ENCODE measurements around the gene ROR2. TPM values are rescaled to one million over a fixed set of nuclear protein-coding genes. Genes with fewer than 3 reads are reported as not detected.
"Not testable (repeated sequence)": the region's sequence is repeated elsewhere in the genome, so short reads cannot be mapped to it uniquely, and the experiment has no call there.

Gene ROR2
- total RNA-seq, 1 donor: 13.8 TPM

GRCh38 chr9:91639054-91639453 lies 311.0 kb downstream of the ROR2 start:
- Histone ChIP-seq H3K27me3 (ENCODE audit: insufficient read depth, low read length) (no peaks in the 10 kb centered on the region), H2AFZ (ENCODE audit: low read length) (no peak overlapping the region), H4K20me1 (ENCODE audit: insufficient read depth, low read length) (no peaks in the 10 kb centered on the region), H3K79me2 (ENCODE audit: insufficient read depth, low read length) (no peaks in the 10 kb centered on the region), H3K4me3 (ENCODE audit: insufficient read depth, low read length) (no peak overlapping the region), H3K4me1 (ENCODE audit: insufficient read depth, low read length) (no peaks in the 10 kb centered on the region), H3K36me3 (ENCODE audit: insufficient read depth, low read length) (no peaks in the 10 kb centered on the region), H3K9me3 (ENCODE audit: low read depth, low read length) (peaks cover 2% of the 10 kb centered on the region), H3K4me2 (ENCODE audit: insufficient read depth, low read length) (no peak overlapping the region), H3K27ac (ENCODE audit: low read depth, low read length) (no peak overlapping the region)
- DNase-seq (ENCODE audit: insufficient read length, low spot score, missing footprints): no peak
- TF ChIP-seq CTCF (IDR thresholded peaks at IDR 0.05; ENCODE audit: extremely low read depth, low read depth, low read length): no peak

GRCh38 chr9:91634832-91635231 lies 315.2 kb downstream of the ROR2 start:
- not testable (repeated sequence) for H3K79me2 ChIP-seq (ENCODE audit: insufficient read depth, low read length); H3K4me1 ChIP-seq (ENCODE audit: insufficient read depth, low read length); H3K4me2 ChIP-seq (ENCODE audit: insufficient read depth, low read length); H3K4me3 ChIP-seq (ENCODE audit: insufficient read depth, low read length); H3K27ac ChIP-seq (ENCODE audit: low read depth, low read length); H2AFZ ChIP-seq (ENCODE audit: low read length); DNase-seq (ENCODE audit: insufficient read length, low spot score, missing footprints); H3K27me3 ChIP-seq (ENCODE audit: insufficient read depth, low read length); H4K20me1 ChIP-seq (ENCODE audit: insufficient read depth, low read length); H3K36me3 ChIP-seq (ENCODE audit: insufficient read depth, low read length); H3K9me3 ChIP-seq (ENCODE audit: low read depth, low read length)

DNA sequence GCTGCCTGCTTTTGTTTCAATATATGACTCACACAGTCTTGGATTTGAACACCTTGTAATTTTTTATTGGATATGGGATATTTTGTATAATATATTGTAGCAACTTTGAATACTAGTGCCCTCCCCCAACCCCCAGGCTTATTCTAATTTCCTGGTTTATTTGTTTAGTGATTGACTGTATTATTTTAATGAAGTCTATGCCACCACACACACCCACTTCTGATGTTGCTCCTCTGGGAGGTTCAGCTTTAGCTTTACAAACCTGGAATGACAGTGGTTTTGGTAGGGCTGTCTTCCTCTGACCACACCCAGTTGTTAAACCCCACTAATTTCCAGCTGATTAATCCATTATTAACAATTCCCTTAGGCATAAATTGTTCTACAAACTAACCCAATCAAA lies 320.3 kb downstream of the ROR2 start:
- no peaks in the 10 kb centered on the region for H3K4me1 ChIP-seq (ENCODE audit: insufficient read depth, low read length)
- TF ChIP-seq CTCF (IDR thresholded peaks at IDR 0.05; ENCODE audit: extremely low read depth, low read depth, low read length): no peak
- no peak overlapping the region for H3K4me2 ChIP-seq (ENCODE audit: insufficient read depth, low read length)
- H3K9me3 ChIP-seq (ENCODE audit: low read depth, low read length): no peaks in the 10 kb centered on the region
- H3K79me2 ChIP-seq (ENCODE audit: insufficient read depth, low read length): no peaks in the 10 kb centered on the region
- no peak overlapping the region for H3K4me3 ChIP-seq (ENCODE audit: insufficient read depth, low read length)
- no peak overlapping the region for H2AFZ ChIP-seq (ENCODE audit: low read length)
- peaks cover 2% of the 10 kb centered on the region for H3K27me3 ChIP-seq (ENCODE audit: insufficient read depth, low read length)
- no peak for DNase-seq (ENCODE audit: insufficient read length, low spot score, missing footprints)
- no peaks in the 10 kb centered on the region for H4K20me1 ChIP-seq (ENCODE audit: insufficient read depth, low read length)
- no peaks in the 10 kb centered on the region for H3K36me3 ChIP-seq (ENCODE audit: insufficient read depth, low read length)
- no peak overlapping the region for H3K27ac ChIP-seq (ENCODE audit: low read depth, low read length)

DNA sequence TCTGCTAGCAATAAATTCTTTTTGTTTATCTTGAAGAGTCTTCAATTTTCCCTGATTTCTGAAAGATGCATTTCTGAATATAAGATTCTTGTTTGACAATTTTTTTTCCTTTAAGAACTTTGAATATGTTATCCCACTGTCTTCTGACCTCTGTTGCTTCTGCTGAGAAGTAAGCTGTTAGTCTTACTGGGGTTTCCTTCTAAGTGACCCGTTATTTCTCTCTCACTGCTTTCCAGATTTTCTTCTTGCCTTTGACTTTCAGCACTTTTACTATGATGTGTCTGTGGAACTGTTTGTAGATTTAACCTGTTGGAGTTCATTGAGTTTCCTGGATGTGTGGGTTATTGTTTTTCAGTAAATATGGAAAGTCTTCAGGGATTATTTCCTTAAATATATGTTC lies 321.1 kb downstream of the ROR2 start:
- Histone ChIP-seq H3K4me3 (ENCODE audit: insufficient read depth, low read length) (no peak overlapping the region), H4K20me1 (ENCODE audit: insufficient read depth, low read length) (no peaks in the 10 kb centered on the region), H3K4me1 (ENCODE audit: insufficient read depth, low read length) (no peaks in the 10 kb centered on the region), H3K27ac (ENCODE audit: low read depth, low read length) (no peak overlapping the region), H2AFZ (ENCODE audit: low read length) (no peak overlapping the region), H3K36me3 (ENCODE audit: insufficient read depth, low read length) (no peaks in the 10 kb centered on the region), H3K4me2 (ENCODE audit: insufficient read depth, low read length) (no peak overlapping the region), H3K79me2 (ENCODE audit: insufficient read depth, low read length) (no peaks in the 10 kb centered on the region), H3K27me3 (ENCODE audit: insufficient read depth, low read length) (peaks cover 2% of the 10 kb centered on the region), H3K9me3 (ENCODE audit: low read depth, low read length) (no peaks in the 10 kb centered on the region)
- TF ChIP-seq CTCF (IDR thresholded peaks at IDR 0.05; ENCODE audit: extremely low read depth, low read depth, low read length): no peak
- DNase-seq (ENCODE audit: insufficient read length, low spot score, missing footprints): no peak

All from osteoblast (primary cell).